ENCODE results near the gene SNRK.

DNA sequence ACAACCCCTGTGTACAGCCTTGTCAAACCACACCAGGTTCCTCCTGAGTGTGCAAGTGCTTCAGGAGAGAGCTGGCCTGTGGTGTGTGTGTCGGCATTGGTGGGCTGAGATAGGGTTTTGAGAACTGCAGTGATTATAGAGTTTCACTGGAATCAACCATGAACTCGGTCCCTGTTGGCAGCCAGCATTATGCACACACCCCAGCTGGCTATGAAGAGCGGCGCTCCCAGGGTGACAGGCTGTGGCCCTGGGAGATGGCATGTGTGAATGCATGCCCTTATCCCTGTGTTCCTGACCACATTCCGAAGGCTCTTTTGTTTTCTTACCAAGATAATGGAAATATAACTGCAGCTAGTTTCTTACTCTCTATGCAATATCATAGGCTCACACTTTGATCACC is 101.8 kb downstream of the SNRK start:
- TF ChIP-seq, protein P1, sequence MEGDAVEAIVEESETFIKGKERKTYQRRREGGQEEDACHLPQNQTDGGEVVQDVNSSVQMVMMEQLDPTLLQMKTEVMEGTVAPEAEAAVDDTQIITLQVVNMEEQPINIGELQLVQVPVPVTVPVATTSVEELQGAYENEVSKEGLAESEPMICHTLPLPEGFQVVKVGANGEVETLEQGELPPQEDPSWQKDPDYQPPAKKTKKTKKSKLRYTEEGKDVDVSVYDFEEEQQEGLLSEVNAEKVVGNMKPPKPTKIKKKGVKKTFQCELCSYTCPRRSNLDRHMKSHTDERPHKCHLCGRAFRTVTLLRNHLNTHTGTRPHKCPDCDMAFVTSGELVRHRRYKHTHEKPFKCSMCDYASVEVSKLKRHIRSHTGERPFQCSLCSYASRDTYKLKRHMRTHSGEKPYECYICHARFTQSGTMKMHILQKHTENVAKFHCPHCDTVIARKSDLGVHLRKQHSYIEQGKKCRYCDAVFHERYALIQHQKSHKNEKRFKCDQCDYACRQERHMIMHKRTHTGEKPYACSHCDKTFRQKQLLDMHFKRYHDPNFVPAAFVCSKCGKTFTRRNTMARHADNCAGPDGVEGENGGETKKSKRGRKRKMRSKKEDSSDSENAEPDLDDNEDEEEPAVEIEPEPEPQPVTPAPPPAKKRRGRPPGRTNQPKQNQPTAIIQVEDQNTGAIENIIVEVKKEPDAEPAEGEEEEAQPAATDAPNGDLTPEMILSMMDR (conservative IDR thresholded peaks at IDR 0.05; ENCODE audit: low read depth, low read length): no peak
- no peak for TF ChIP-seq EZH2 (IDR thresholded peaks at IDR 0.05; ENCODE audit: low read length, unreplicated experiment)
